ENCODE measurements around the gene TSC22D4.

Gene TSC22D4

DNA sequence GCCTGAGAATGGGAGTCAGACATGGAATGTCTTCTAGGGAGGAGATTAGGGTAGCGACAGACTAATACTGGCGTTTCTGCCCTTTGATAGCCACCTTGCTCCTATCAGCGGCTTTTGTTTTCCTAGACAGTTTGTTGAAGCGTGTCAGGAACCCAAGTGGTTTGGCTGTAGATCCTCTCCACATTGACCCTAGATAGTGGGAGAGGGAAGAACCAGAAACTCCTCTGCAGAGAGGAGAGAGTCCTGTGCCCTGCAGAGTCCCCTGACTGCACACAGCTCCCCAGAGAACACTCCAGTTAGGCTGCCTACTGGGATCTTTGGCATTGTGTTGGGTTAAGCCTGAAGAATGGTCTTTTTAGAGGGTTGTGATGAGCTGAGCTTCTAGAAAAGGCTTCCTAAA is 47.0 kb downstream of the TSC22D4 start:
- TF ChIP-seq YY1 (IDR thresholded peaks at IDR 0.05; ENCODE audit: insufficient read depth, insufficient read length) (no peak), ZNF274 (IDR thresholded peaks at IDR 0.05; ENCODE audit: low read depth, low read length) (no peak), SUZ12 (IDR thresholded peaks at IDR 0.05; ENCODE audit: extremely low read depth, insufficient read depth, insufficient read length) (no peak)
- Histone ChIP-seq H3K4me1 (ENCODE audit: insufficient read depth, insufficient read length) (peaks cover 17% of the 10 kb centered on the region), H3K4me3 (ENCODE audit: insufficient read length, low read depth) (peak overlapping the region; percentile 13)

GRCh38 chr7:100431286-100431735 is 47.7 kb downstream of the TSC22D4 start:
- Histone ChIP-seq H3K27me3 (ENCODE audit: insufficient read depth, insufficient read length) (no peaks in the 10 kb centered on the region), H3K4me1 (ENCODE audit: insufficient read depth, insufficient read length) (peaks cover 17% of the 10 kb centered on the region), H3K9ac (ENCODE audit: insufficient read length, low read depth) (peak overlapping the region; percentile 96), H3K36me3 (ENCODE audit: insufficient read depth, insufficient read length, low read length) (peaks cover 51% of the 10 kb centered on the region), H3K9me3 (ENCODE audit: insufficient read depth, low read length) (peaks cover 6% of the 10 kb centered on the region; the same call in 1 of the 2 replicates), H3K4me3 (ENCODE audit: insufficient read length, low read depth) (peak overlapping the region; percentile 84)
- TF ChIP-seq SUZ12 (IDR thresholded peaks at IDR 0.05; ENCODE audit: extremely low read depth, insufficient read depth, insufficient read length) (no peak), YY1 (IDR thresholded peaks at IDR 0.05; ENCODE audit: insufficient read depth, insufficient read length) (no peak), ZNF274 (IDR thresholded peaks at IDR 0.05; ENCODE audit: low read depth, low read length) (no peak)
- DNase-seq (ENCODE audit: low read depth, low spot score), result no peak

More for the DNA sequence above, 47.0 kb downstream of the TSC22D4 start:
- no peaks in the 10 kb centered on the region for H3K27me3 ChIP-seq (ENCODE audit: insufficient read depth, insufficient read length)
- H3K9me3 ChIP-seq (ENCODE audit: insufficient read depth, low read length), result peaks cover 6% of the 10 kb centered on the region; the same call in 1 of the 2 replicates
- H3K9ac ChIP-seq (ENCODE audit: insufficient read length, low read depth), result peak overlapping the region; percentile 26
- no peak for DNase-seq (ENCODE audit: low read depth, low spot score)
- H3K36me3 ChIP-seq (ENCODE audit: insufficient read depth, insufficient read length, low read length), result peaks cover 51% of the 10 kb centered on the region

DNA sequence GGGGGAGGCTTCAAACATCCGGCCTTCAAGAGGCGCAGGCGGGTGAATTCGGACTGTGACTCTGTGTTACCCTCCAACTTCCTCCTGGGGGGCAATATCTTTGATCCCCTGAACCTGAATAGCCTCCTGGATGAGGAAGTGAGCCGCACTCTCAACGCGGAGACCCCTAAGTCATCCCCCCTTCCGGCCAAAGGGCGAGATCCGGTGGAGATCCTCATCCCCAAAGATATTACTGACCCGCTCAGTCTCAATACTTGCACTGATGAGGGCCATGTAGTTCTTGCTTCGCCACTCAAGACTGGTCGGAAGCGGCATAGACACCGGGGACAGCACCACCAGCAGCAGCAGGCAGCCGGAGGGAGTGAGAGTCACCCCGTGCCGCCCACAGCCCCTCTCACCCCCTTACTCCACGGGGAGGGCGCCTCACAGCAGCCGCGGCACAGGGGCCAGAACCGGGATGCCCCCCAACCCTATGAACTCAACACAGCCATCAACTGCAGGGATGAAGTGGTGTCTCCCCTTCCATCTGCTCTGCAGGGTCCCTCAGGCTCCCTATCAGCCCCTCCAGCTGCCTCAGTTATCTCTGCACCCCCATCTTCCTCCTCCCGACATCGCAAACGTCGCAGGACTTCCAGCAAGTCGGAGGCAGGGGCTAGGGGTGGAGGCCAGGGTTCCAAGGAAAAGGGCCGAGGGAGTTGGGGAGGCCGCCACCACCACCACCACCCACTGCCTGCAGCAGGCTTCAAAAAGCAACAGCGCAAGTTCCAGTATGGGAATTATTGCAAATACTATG is 48.3 kb downstream of the TSC22D4 start:
- Histone ChIP-seq H3K9ac (ENCODE audit: insufficient read length, low read depth) (peak overlapping the region; percentile 96), H3K9me3 (ENCODE audit: insufficient read depth, low read length) (peaks cover 6% of the 10 kb centered on the region; the same call in 1 of the 2 replicates), H3K27me3 (ENCODE audit: insufficient read depth, insufficient read length) (no peaks in the 10 kb centered on the region), H3K4me1 (ENCODE audit: insufficient read depth, insufficient read length) (peaks cover 17% of the 10 kb centered on the region), H3K36me3 (ENCODE audit: insufficient read depth, insufficient read length, low read length) (peaks cover 51% of the 10 kb centered on the region), H3K4me3 (ENCODE audit: insufficient read length, low read depth) (peak overlapping the region; percentile 84)
- TF ChIP-seq ZNF274 (IDR thresholded peaks at IDR 0.05; ENCODE audit: low read depth, low read length) (no peak), SUZ12 (IDR thresholded peaks at IDR 0.05; ENCODE audit: extremely low read depth, insufficient read depth, insufficient read length) (no peak), YY1 (IDR thresholded peaks at IDR 0.05; ENCODE audit: insufficient read depth, insufficient read length) (no peak)
- no peak for DNase-seq (ENCODE audit: low read depth, low spot score)

DNA sequence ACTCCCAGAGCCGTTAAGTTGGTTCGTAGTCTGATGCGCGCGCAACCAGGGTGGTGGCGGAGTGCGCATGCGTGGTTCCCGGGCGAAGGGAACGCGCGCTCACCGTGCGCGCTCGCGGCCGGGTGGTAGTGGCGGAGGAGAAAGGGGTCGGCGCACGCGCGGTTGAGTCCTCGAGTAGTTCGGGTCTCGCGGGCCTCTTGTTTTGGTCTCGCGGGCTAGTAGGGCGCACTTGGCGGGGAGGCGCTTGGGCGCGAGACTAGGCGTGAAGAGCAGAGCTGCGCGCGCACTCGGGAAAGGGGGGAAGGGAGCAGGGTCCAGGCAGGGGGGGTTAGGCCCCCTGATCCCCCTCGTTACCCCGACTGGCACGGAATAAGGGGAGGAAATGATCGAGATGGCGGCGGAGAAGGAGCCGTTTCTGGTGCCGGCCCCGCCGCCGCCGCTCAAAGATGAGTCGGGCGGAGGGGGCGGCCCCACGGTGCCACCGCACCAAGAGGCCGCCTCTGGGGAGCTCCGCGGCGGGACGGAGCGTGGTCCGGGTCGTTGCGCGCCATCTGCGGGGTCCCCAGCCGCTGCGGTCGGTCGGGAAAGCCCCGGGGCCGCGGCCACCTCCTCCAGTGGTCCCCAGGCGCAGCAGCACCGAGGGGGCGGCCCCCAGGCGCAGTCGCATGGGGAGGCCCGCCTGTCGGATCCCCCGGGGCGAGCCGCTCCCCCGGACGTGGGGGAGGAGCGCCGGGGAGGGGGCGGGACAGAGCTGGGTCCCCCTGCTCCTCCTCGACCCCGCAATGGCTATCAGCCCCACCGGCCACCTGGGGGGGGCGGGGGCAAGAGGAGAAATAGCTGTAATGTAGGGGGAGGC is 49.1 kb downstream of the TSC22D4 start, which contains the start of gene MEPCE:
Gene MEPCE (plus strand): TSS at position 195 of the 856 bp plus-strand sequence. CDS start 188 bp downstream, at position 383.
- Histone ChIP-seq H3K36me3 (ENCODE audit: insufficient read depth, insufficient read length, low read length) (peaks cover 45% of the 10 kb centered on the region), H3K4me1 (ENCODE audit: insufficient read depth, insufficient read length) (peaks cover 17% of the 10 kb centered on the region)
- TF ChIP-seq YY1 (IDR thresholded peaks at IDR 0.05; ENCODE audit: insufficient read depth, insufficient read length) (no peak), ZNF274 (IDR thresholded peaks at IDR 0.05; ENCODE audit: low read depth, low read length) (no peak), SUZ12 (IDR thresholded peaks at IDR 0.05; ENCODE audit: extremely low read depth, insufficient read depth, insufficient read length) (no peak)

DNA sequence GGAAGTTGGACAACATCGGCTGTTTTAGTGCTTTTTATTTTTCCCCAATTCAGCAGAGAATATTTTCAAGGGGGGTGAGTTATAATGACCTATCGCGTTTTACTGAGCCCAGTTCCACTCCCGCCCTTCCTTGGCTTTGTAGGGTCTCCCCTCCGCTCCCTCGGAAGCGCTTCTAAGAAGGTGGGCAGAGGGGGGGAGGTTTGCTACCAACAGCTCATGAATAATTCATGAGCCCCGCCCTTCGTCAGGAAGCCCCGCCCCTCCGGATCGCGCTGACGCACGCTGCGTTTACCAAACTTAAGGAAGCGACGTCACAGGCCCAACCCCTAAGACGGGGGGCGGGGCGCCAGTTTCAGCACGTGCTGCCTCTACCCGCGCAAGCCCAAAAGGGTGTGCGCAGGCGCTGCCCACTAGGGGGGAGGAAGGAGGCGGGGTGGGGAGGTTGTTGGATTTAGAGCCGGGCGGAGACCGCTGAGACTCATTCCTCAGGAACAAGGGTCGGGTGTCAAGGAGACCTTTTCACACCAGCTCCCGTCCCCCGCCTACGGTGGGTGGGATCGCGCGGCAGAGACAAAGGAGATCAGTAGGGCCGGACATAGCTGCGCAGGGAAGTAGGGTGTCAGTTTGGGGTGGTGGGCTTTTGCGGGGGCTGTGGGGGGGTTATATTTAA is 49.9 kb downstream of the TSC22D4 start:
- peaks cover 17% of the 10 kb centered on the region for H3K4me1 ChIP-seq (ENCODE audit: insufficient read depth, insufficient read length)
- peak; percentile 100 for DNase-seq (ENCODE audit: low read depth, low spot score)
- H3K27me3 ChIP-seq (ENCODE audit: insufficient read depth, insufficient read length), result no peaks in the 10 kb centered on the region
- peaks cover 37% of the 10 kb centered on the region for H3K36me3 ChIP-seq (ENCODE audit: insufficient read depth, insufficient read length, low read length)
- peaks cover 6% of the 10 kb centered on the region; the same call in 1 of the 2 replicates for H3K9me3 ChIP-seq (ENCODE audit: insufficient read depth, low read length)
- peak overlapping the region; percentile 97 for H3K9ac ChIP-seq (ENCODE audit: insufficient read length, low read depth)
- H3K4me3 ChIP-seq (ENCODE audit: insufficient read length, low read depth), result peak overlapping the region; percentile 87
- no peak for TF ChIP-seq YY1 (IDR thresholded peaks at IDR 0.05; ENCODE audit: insufficient read depth, insufficient read length)
- TF ChIP-seq ZNF274 (IDR thresholded peaks at IDR 0.05; ENCODE audit: low read depth, low read length), result no peak
- TF ChIP-seq SUZ12 (IDR thresholded peaks at IDR 0.05; ENCODE audit: extremely low read depth, insufficient read depth, insufficient read length), result no peak

More for the DNA sequence above, 49.1 kb downstream of the TSC22D4 start, which contains the start of gene MEPCE:
- Histone ChIP-seq H3K4me3 (ENCODE audit: insufficient read length, low read depth) (peak within 1 kb of the TSS; percentile 87), H3K9me3 (ENCODE audit: insufficient read depth, low read length) (peaks cover 6% of the 10 kb centered on the region; the same call in 1 of the 2 replicates), H3K27me3 (ENCODE audit: insufficient read depth, insufficient read length) (no peaks in the 10 kb centered on the region), H3K9ac (ENCODE audit: insufficient read length, low read depth) (peak within 1 kb of the TSS; percentile 97)
- DNase-seq (ENCODE audit: low read depth, low spot score), result peak; percentile 81

- H3K4me1 ChIP-seq (ENCODE audit: insufficient read depth, insufficient read length), result peaks cover 15% of the 10 kb centered on the region
- peaks cover 6% of the 10 kb centered on the region; the same call in 1 of the 2 replicates for H3K9me3 ChIP-seq (ENCODE audit: insufficient read depth, low read length)
- H3K4me3 ChIP-seq (ENCODE audit: insufficient read length, low read depth), result peak within 1 kb of the TSS; percentile 87
- H3K9ac ChIP-seq (ENCODE audit: insufficient read length, low read depth), result peak within 1 kb of the TSS; percentile 97
- no peak for TF ChIP-seq SUZ12 (IDR thresholded peaks at IDR 0.05; ENCODE audit: extremely low read depth, insufficient read depth, insufficient read length)
- peak; percentile 67 for TF ChIP-seq YY1 (IDR thresholded peaks at IDR 0.05; ENCODE audit: insufficient read depth, insufficient read length)
- peak; percentile 94 for DNase-seq (ENCODE audit: low read depth, low spot score)
- peaks cover 30% of the 10 kb centered on the region for H3K36me3 ChIP-seq (ENCODE audit: insufficient read depth, insufficient read length, low read length)
- H3K27me3 ChIP-seq (ENCODE audit: insufficient read depth, insufficient read length), result no peaks in the 10 kb centered on the region
Observed at GRCh38 chr7:100428199-100428966, 50.6 kb downstream of the TSC22D4 start, which contains the start of gene ZCWPW1. Gene ZCWPW1, minus strand, starts transcription at chr7:100428703. Its CDS starts 8,054 bp downstream, at chr7:100420649.
